ENCODE measurements around the gene SLC3A2. TPM values are rescaled to one million over a fixed set of nuclear protein-coding genes. Genes with fewer than 3 reads are reported as not detected.
"Not testable (repeated sequence)": the region's sequence is repeated elsewhere in the genome, so short reads cannot be mapped to it uniquely, and the experiment has no call there.

Gene SLC3A2
- polyA plus RNA-seq, 5 donors: 167 to 197 (median 172) TPM

GRCh38 chr11:62850911-62851806, 29.5 kb upstream of the SLC3A2 start:
- DNase-seq: no peak

GRCh38 chr11:62851807-62852522, 28.7 kb upstream of the SLC3A2 start:
- no peak for DNase-seq

GRCh38 chr11:62852523-62853188, 28.0 kb upstream of the SLC3A2 start:
- DNase-seq: no peak

GRCh38 chr11:62853279-62853965, 27.3 kb upstream of the SLC3A2 start:
- DNase-seq: no peak

GRCh38 chr11:62854013-62854824, 26.5 kb upstream of the SLC3A2 start:
- no peak for DNase-seq

GRCh38 chr11:62854825-62855570, 25.7 kb upstream of the SLC3A2 start:
- DNase-seq: no peak

DNA sequence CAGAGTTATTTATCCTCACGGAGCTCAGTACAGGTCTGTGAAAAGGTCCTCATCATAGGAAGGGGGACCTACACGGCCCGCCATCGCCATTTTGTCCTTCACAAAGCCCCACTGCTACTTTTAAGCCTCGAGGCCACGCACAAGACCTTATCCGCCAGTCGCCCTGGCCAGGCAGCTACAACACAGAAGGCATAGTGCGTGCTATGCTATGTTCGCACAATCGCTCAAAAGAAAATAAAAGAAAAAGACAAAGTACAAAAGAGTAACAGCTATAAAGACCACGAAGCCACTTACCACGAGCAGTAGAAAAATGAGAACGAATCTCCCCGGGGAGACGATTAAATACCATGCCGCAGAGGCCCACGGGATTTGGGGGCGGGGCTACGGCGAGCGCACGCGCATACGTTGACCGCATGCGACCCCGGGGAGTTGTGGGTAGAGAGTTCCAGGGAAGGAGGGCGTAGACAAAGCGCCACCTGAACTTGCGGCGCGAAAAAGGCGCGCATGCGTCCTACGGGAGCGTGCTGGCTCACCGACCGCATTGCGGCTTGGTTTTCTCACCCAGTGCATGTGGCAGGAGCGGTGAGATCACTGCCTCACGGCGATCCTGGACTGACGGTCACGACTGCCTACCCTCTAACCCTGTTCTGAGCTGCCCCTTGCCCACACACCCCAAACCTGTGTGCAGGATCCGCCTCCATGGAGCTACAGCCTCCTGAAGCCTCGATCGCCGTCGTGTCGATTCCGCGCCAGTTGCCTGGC, 24.9 kb upstream of the SLC3A2 start:
- DNase-seq: peak; percentile 97 to 98

DNA sequence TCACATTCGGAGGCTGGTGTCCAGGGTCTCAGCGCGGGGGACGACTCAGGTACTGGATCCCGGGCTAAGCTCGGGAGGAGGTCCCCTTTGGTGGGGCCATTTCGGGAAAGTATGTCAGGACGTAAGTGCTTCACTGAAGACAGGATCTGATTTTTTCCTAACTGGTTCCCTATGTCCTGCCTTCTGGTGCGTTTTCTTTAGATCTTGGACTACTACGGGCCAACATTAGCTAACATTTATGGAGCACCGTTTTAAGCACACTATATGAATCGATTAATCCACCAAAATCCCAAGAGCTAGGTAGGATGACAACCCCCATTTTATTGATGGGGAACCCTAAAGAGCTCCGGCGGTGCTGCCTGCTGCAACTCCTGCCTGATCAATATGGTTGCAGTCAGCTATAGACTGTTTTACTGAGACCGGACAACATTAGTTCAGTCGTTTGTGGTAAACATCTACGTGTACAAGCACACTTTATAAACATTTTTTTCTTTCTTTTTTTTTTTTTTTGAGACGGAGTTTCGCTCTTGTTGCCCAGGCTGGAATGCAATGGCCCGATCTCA, 24.3 kb upstream of the SLC3A2 start:
- DNase-seq: no peak

DNA sequence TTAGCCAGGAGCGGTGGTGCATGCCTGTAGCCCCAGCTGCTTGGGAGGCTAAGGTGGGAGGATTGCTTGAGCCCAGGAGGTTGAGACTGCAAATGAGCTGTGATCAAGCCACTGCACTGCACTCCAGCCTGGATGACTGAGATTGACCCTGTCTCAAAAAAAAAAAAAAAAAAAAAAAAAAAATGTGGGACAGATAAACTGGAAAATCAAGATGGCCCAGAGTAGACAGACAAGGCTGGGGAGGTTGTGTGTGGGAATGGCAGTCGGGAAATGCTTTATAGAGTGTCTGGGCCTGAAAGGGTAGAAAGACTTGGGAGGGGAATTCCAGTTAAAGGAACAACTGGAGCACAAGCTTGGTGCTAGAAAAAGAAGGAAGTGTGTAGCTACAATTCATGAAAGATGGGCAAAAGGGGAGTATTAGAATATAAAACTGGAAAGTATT, 23.1 kb upstream of the SLC3A2 start:
- no peak for DNase-seq

DNA sequence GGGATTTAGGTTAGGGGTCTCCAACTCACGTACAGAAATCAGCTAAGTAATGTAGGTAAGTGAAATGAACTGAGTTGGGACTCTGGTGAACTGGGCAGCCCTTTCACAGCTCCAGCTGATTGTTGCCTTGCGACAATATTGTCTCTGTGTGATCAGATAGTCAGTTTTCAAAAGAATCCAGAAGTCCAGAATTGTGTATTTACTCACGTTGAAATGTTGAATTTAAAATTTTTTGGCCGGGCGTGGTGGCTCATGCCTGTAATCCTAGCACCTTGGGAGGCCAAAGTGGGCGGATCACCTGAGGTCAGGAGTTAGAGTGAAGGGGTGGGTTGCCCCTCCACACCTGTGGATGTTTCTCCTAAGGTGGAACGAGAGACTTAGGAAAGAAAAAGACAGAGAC, 22.5 kb upstream of the SLC3A2 start:
- DNase-seq: no peak

- not testable (repeated sequence) for DNase-seq
Observed at GRCh38 chr11:62859281-62859703, 21.4 kb upstream of the SLC3A2 start.

DNA sequence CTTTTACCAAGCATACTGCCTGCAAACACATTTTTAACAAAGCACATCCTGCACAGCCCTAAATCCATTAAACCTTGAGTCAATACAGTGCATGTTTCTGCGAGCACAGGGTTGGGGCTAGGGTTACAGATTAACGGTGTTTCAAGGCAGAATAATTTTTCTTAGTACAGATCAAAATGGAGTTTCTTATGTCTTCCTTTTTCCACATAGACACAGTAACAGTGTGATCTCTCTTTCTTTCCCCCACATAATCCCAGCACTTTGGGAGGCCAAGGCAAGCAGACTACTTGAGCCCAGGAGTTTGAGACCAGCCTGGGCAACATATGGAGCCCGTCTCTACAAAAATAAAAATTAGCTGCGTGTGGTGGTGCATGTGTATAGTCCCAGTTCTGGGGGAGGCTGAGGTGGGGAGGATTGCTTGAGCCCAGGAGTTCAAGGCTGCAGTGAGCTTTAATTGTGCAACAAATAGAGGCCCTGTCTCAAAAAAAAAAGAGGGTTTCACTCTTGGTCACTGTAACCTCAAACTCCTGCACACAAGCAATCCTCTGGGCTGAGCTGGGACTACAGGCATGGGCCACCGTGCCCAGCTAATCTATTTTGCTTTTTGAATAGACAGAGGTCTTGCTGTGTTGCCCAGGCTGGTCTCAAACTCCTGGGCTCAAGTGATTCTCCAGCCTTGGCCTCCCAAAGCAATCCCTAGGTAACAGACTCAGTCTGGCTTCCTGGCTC, 19.7 kb upstream of the SLC3A2 start:
- no peak for DNase-seq

GRCh38 chr11:62861564-62862192, 19.0 kb upstream of the SLC3A2 start:
- not testable (repeated sequence) for DNase-seq

- DNase-seq: no peak
Observed at GRCh38 chr11:62863687-62864335, 16.9 kb upstream of the SLC3A2 start.

- DNase-seq: no peak
Observed at GRCh38 chr11:62865635-62866034, 15.1 kb upstream of the SLC3A2 start.

DNA sequence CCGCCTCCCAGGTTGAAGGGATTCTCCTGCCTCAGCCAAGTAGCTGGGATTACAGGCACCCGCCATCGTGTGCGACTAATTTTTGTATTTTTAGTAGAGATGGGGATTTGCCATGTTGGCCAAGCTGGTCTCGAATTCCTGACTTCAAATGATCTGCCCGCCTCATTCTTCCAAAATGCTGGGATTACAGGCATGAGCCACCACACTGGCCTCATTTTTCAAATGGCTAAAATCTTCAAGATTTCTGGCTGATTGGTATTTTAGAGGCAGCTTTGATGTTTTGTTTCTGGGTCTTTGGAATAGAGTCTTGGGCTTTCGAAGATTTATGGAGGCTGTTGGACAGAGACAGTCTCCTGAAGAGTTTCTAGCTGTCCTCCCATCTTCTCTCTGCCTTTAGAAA, 5.8 kb upstream of the SLC3A2 start:
- no peak for DNase-seq

All from right lung (tissue), 5 donors.